IMR-90 (cell line): Measurements from ENCODE around the gene ST6GALNAC3. TPM values are rescaled to one million over a fixed set of nuclear protein-coding genes. Genes with fewer than 3 reads are reported as not detected.

ENCODE experiments used
- ATAC-seq: fragments of 200-7000 bp; cut with Tn5 transposase; 2 replicates; pipeline ENCODE4 v1.9.1; 2020; ENCODE audit warnings: low read depth, mild to moderate bottlenecking, moderate library complexity
- BruUV-seq: library from RNA; stranded (reverse); fragments of 400-500 nt; replicated peaks from 2 replicates; lab custom pipeline; 2021; lab: Mats Ljungman, UMichigan
- CTCF ChIA-PET: fragments of 300-600 bp; formaldehyde crosslinking; extraction: SDS; loops from one replicate; lab custom pipeline; 2021; ENCODE audit warnings: antibody characterized with exemption; lab: Yijun Ruan, JAX
- POLR2A ChIA-PET: fragments of 300-600 bp; sonication (Branson Sonifier 250); formaldehyde crosslinking; loops from one replicate; lab custom pipeline; 2022; ENCODE audit warnings: antibody characterized with exemption; ENCODE audit not compliant: unreplicated experiment; lab: Charles Lee
- DNase-seq: peaks from one replicate; pipeline ENCODE4 v3.0.0; 2013
- H2AFZ ChIP-seq: replicated peaks from 2 replicates; pipeline ENCODE3; 2013; ENCODE audit warnings: low read length, mild to moderate bottlenecking; ENCODE audit not compliant: poor library complexity
- H2AK5ac ChIP-seq: 2 replicates; pipeline ENCODE4 v1.6.1; 2013; ENCODE audit warnings: low read depth, low read length, inconsistent platforms
- H2AK9ac ChIP-seq: replicated peaks from 2 replicates; pipeline ENCODE3; 2013; ENCODE audit warnings: mild to moderate bottlenecking, low read depth, low read length, moderate library complexity; ENCODE audit not compliant: poor library complexity
- H2BK120ac ChIP-seq: 2 replicates; pipeline ENCODE4 v1.6.1; 2013; ENCODE audit warnings: low read depth, low read length, inconsistent platforms
- H2BK15ac ChIP-seq: 3 replicates; pipeline ENCODE4 v1.6.1; 2013; ENCODE audit warnings: low read depth, low read length, inconsistent platforms
- H2BK20ac ChIP-seq: 2 replicates; pipeline ENCODE4 v1.6.1; 2013; ENCODE audit warnings: low read depth, mild to moderate bottlenecking, inconsistent platforms, low read length, moderate library complexity
- H2BK5ac ChIP-seq: 2 replicates; pipeline ENCODE4 v1.6.1; 2013; ENCODE audit warnings: mild to moderate bottlenecking, low read depth, low read length, inconsistent platforms; ENCODE audit not compliant: poor library complexity, severe bottlenecking
- H3K14ac ChIP-seq: replicated peaks from 2 replicates; pipeline ENCODE4 v1.6.1; 2013; ENCODE audit warnings: low read depth, low read length, inconsistent platforms
- H3K18ac ChIP-seq: 2 replicates; pipeline ENCODE4 v1.6.1; 2013; ENCODE audit warnings: low read depth, low read length, control low read depth
- H3K23ac ChIP-seq: 2 replicates; pipeline ENCODE4 v1.6.1; 2013; ENCODE audit warnings: low read depth, low read length, inconsistent platforms
- H3K27ac ChIP-seq: 2 replicates; pipeline ENCODE4 v1.5.1; 2013; ENCODE audit warnings: mild to moderate bottlenecking, control low read depth, low read length; ENCODE audit not compliant: insufficient read depth
- H3K27me3 ChIP-seq: 2 replicates; pipeline ENCODE4 v1.6.1; 2013; ENCODE audit warnings: low read length; ENCODE audit not compliant: control insufficient read depth, insufficient read depth
- H3K36me3 ChIP-seq: 2 replicates; pipeline ENCODE4 v1.6.1; 2013; ENCODE audit warnings: low read length, mixed read lengths; ENCODE audit not compliant: control insufficient read depth, insufficient read depth
- H3K4ac ChIP-seq: 2 replicates; pipeline ENCODE4 v1.6.1; 2013; ENCODE audit warnings: low read depth, low read length, inconsistent platforms
- H3K4me1 ChIP-seq: 2 replicates; pipeline ENCODE4 v1.6.1; 2013; ENCODE audit warnings: low read length, mixed read lengths; ENCODE audit not compliant: control insufficient read depth, insufficient read depth
- H3K4me2 ChIP-seq: 2 replicates; pipeline ENCODE4 v1.6.1; 2013; ENCODE audit warnings: low read depth, mild to moderate bottlenecking, control low read depth, low read length, moderate library complexity
- H3K4me3 ChIP-seq: 2 replicates; pipeline ENCODE4 v1.5.1; 2013; ENCODE audit warnings: low read depth, mild to moderate bottlenecking, control low read depth, low read length, moderate library complexity; ENCODE audit not compliant: insufficient read depth
- H3K56ac ChIP-seq: 2 replicates; pipeline ENCODE4 v1.6.1; 2013; ENCODE audit warnings: low read length, inconsistent platforms; ENCODE audit not compliant: insufficient read depth; ENCODE audit errors: extremely low read depth
- H3K79me1 ChIP-seq, 2 experiments: 2 replicates each; pipeline ENCODE4 v1.6.1; 2013; ENCODE audit warnings: low read length in 2 of 2, inconsistent platforms in 1 of 2, low read depth in 1 of 2
- H3K9ac ChIP-seq: 2 replicates; pipeline ENCODE4 v1.6.1; 2013; ENCODE audit warnings: low read depth, low read length, control low read depth
- H3K9me1 ChIP-seq: 2 replicates; pipeline ENCODE4 v1.6.1; 2013; ENCODE audit warnings: low read length, inconsistent platforms; ENCODE audit not compliant: insufficient read depth
- H3K9me3 ChIP-seq: 2 replicates; pipeline ENCODE4 v1.6.1; 2013; ENCODE audit warnings: low read length; ENCODE audit not compliant: control insufficient read depth, insufficient read depth
- H4K20me1 ChIP-seq: 2 replicates; pipeline ENCODE4 v1.6.1; 2013; ENCODE audit warnings: low read length, inconsistent platforms; ENCODE audit not compliant: insufficient read depth
- H4K5ac ChIP-seq: 2 replicates; pipeline ENCODE4 v1.6.1; 2013; ENCODE audit warnings: mild to moderate bottlenecking, low read depth, low read length, control low read depth
- H4K8ac ChIP-seq, 2 experiments: 2 replicates each; pipeline ENCODE4 v1.6.1; 2013; ENCODE audit warnings: low read depth in 2 of 2, low read length in 2 of 2, control low read depth in 1 of 2, inconsistent platforms in 1 of 2
- H4K91ac ChIP-seq: 2 replicates; pipeline ENCODE4 v1.6.1; 2013; ENCODE audit warnings: low read depth, low read length, inconsistent platforms; ENCODE audit not compliant: insufficient read depth
- BHLHE40 ChIP-seq: fragments of 150-350 bp; IDR thresholded peaks from 2 replicates; pipeline ENCODE4 v1.6.1; 2016; ENCODE audit warnings: mild to moderate bottlenecking, low read depth, low read length
- CEBPB ChIP-seq: IDR thresholded peaks from 2 replicates; pipeline ENCODE4 v1.6.1; 2012; ENCODE audit warnings: low read depth, low read length, improper control_type of control experiment
- CHD1 ChIP-seq: IDR thresholded peaks from 2 replicates; pipeline ENCODE4 v1.6.1; 2012; ENCODE audit warnings: low read depth, low read length, improper control_type of control experiment
- CTCF ChIP-seq: conservative IDR thresholded peaks from 2 replicates; pipeline ENCODE4 v1.5.1; 2012; ENCODE audit warnings: mild to moderate bottlenecking, low read depth, low read length, improper control_type of control experiment
- ELK1 ChIP-seq: fragments of 150-350 bp; IDR thresholded peaks from 2 replicates; pipeline ENCODE4 v1.6.1; 2016; ENCODE audit warnings: low read depth, mild to moderate bottlenecking, low read length, moderate library complexity, borderline replicate concordance
- FOS ChIP-seq: fragments of 150-350 bp; IDR thresholded peaks from 2 replicates; pipeline ENCODE4 v1.6.1; 2016; ENCODE audit warnings: low read depth, low read length
- MAFK ChIP-seq: IDR thresholded peaks from 2 replicates; pipeline ENCODE4 v1.6.1; 2012; ENCODE audit warnings: low read depth, low read length, improper control_type of control experiment
- MAZ ChIP-seq: IDR thresholded peaks from 2 replicates; pipeline ENCODE4 v1.6.1; 2012; ENCODE audit warnings: low read depth, mild to moderate bottlenecking, low read length, improper control_type of control experiment, moderate library complexity, borderline replicate concordance
- MXI1 ChIP-seq: IDR thresholded peaks from 2 replicates; pipeline ENCODE4 v1.6.1; 2012; ENCODE audit warnings: low read depth, mild to moderate bottlenecking, low read length, moderate library complexity, borderline replicate concordance
- NFE2L2 ChIP-seq: fragments of 150-350 bp; IDR thresholded peaks from 2 replicates; pipeline ENCODE4 v1.6.1; 2016; ENCODE audit warnings: low read depth, mild to moderate bottlenecking, low read length
- POLR2A ChIP-seq: IDR thresholded peaks from 2 replicates; pipeline ENCODE4 v1.6.1; 2012; ENCODE audit warnings: mild to moderate bottlenecking, low read depth, low read length
- RAD21 ChIP-seq: IDR thresholded peaks from 2 replicates; pipeline ENCODE4 v1.6.1; 2012; ENCODE audit warnings: low read length, improper control_type of control experiment
- RCOR1 ChIP-seq: IDR thresholded peaks from 2 replicates; pipeline ENCODE4 v1.6.1; 2012; ENCODE audit warnings: mild to moderate bottlenecking, low read length, improper control_type of control experiment; ENCODE audit not compliant: insufficient replicate concordance
- RFX5 ChIP-seq: IDR thresholded peaks from 2 replicates; pipeline ENCODE4 v1.8.0; 2012; ENCODE audit warnings: low read depth, mild to moderate bottlenecking, low read length, moderate library complexity
- SMC3 ChIP-seq: fragments of 150-350 bp; IDR thresholded peaks from 2 replicates; pipeline ENCODE4 v1.6.1; 2016; ENCODE audit warnings: low read depth, mild to moderate bottlenecking, antibody characterized with exemption, low read length, moderate library complexity
- WGBS, 2 experiments: methylation state at CpG; one replicate each; pipeline versions ENCODE4 v1.1.5 to v1.1.7; 2013; ENCODE audit warnings: missing lambda C conversion rate in 2 of 2; ENCODE audit not compliant: insufficient read length in 1 of 2; ENCODE audit errors: extremely low coverage in 2 of 2; 5-methylcytosine and 5-hydroxymethylcytosine counted together
- dilution Hi-C: fragments of 300-500 bp; cut with HindIII; formaldehyde crosslinking; loops from one replicate; pipeline ENCODE4 v1.14.3; 2018; ENCODE audit warnings: low sequenced_read_pairs; ENCODE audit not compliant: unreplicated experiment
- in situ Hi-C: fragments of 300-500 bp; cut with MboI; formaldehyde crosslinking; loops from 3 replicates; pipeline ENCODE4 v1.14.3; 2019; ENCODE audit warnings: low sequenced_read_pairs, inconsistent platforms, mixed read lengths
- intact Hi-C: fragments of 100-400 bp; cut with micrococcal nuclease; formaldehyde crosslinking; loops from 2 replicates; pipeline ENCODE4 v1.10.0; 2022
- polyA plus RNA-seq, 3 experiments: library from polyadenylated mRNA; depleted of rRNA; stranded (reverse); fragments of >200 nt; gene quantifications; 2 replicates each; pipeline ENCODE4 v1.2.3, GENCODE V29; 2012; ENCODE audit warnings: low replicate concordance in 1 of 3
- total RNA-seq: library from RNA; depleted of rRNA; stranded (reverse); fragments of >200 nt; gene quantifications from 2 replicates; pipeline ENCODE4 v1.2.3, GENCODE V29; 2012
- TF ChIP-seq, protein P1 (sequence below): fragments of 150-350 bp; IDR thresholded peaks from 2 replicates; pipeline ENCODE4 v1.6.1; 2017; ENCODE audit warnings: mild to moderate bottlenecking, antibody characterized with exemption, low read length, low read depth

Gene ST6GALNAC3
- total and polyA plus RNA-seq, 2 of the 4 experiments (the other 2 are of a cell fraction): 0.65 to 1.3 TPM

DNA sequence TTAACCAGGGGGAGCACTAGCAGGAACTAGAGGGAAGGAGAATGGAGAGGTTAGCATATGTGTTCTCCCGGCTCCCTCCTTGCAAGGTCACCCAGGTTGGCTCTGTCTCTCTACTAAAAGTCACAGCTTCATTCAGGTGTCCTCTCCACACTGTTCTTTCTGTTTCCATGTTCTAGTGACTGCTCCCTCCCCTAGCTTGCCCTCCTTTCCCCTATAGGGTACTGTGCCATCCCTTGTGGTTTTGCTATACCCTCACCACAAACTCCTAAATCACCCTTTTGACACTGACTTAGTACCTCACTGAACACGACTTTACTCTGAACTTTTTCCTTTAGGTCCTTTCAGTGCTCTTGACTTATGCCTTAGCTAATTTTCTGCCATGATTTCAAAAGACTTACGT lies 389.3 kb downstream of the ST6GALNAC3 start:
- in situ Hi-C loops: no loop called here
- Histone ChIP-seq H3K4me2 (no peak overlapping the region), H2BK120ac (no peak overlapping the region), H3K27ac (no peak overlapping the region), H2BK20ac (no peak overlapping the region), H3K23ac (no peak overlapping the region), H2AFZ (no peak overlapping the region), H3K9me3 (no peaks in the 10 kb centered on the region), H2BK15ac (no peak overlapping the region), H3K27me3 (no peaks in the 10 kb centered on the region), H4K8ac (no peak overlapping the region), H3K4ac (no peak overlapping the region), H3K9ac (no peak overlapping the region), H3K79me1 (no peaks in the 10 kb centered on the region), H3K18ac (no peak overlapping the region), H4K91ac (no peak overlapping the region), H2AK5ac (no peak overlapping the region), H2BK5ac (no peak overlapping the region), H4K5ac (no peak overlapping the region), H3K9me1 (no peaks in the 10 kb centered on the region), H4K20me1 (no peaks in the 10 kb centered on the region), H3K14ac (no peak overlapping the region), H3K36me3 (no peaks in the 10 kb centered on the region), H3K56ac (no peak overlapping the region), H3K4me3 (no peak overlapping the region), H3K4me1 (no peaks in the 10 kb centered on the region), H2AK9ac (no peak overlapping the region)
- DNase-seq (no peak), ATAC-seq (no peak)
- WGBS, 2 experiments: no CpG with 5 or more reads among the region's 3 CpGs
- no peak for TF ChIP-seq POLR2A
- no peak for TF ChIP-seq CTCF
- no peak for TF ChIP-seq RFX5
- TF ChIP-seq BHLHE40: no peak
- TF ChIP-seq RAD21: no peak
- TF ChIP-seq NFE2L2: no peak
- TF ChIP-seq ELK1: no peak
- TF ChIP-seq FOS: no peak
- no peak for TF ChIP-seq MAZ
- no peak for TF ChIP-seq RCOR1
- TF ChIP-seq SMC3: no peak
- TF ChIP-seq CEBPB: no peak
- no peak for TF ChIP-seq CHD1
- TF ChIP-seq, protein P1, sequence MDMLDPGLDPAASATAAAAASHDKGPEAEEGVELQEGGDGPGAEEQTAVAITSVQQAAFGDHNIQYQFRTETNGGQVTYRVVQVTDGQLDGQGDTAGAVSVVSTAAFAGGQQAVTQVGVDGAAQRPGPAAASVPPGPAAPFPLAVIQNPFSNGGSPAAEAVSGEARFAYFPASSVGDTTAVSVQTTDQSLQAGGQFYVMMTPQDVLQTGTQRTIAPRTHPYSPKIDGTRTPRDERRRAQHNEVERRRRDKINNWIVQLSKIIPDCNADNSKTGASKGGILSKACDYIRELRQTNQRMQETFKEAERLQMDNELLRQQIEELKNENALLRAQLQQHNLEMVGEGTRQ: no peak
- TF ChIP-seq MXI1: no peak
- TF ChIP-seq MAFK: no peak
- dilution Hi-C loops: no loop called here
- intact Hi-C loops: no loop called here
- POLR2A ChIA-PET: no interaction called here
- BruUV-seq: no TSS peak
- CTCF ChIA-PET: no interaction called here
